Progenitor cell of endocrine pancreas (in vitro differentiated cells): ENCODE measurements around the gene KIR2DL1. TPM values are rescaled to one million over a fixed set of nuclear protein-coding genes. Genes with fewer than 3 reads are reported as not detected.
"Not testable (repeated sequence)": the region's sequence is repeated elsewhere in the genome, so short reads cannot be mapped to it uniquely, and the experiment has no call there.

Experiments
- DNase-seq: peaks from one replicate; pipeline ENCODE4 v3.0.0; 2021; ENCODE audit warnings: low spot score; ENCODE audit not compliant: unreplicated experiment
- H3K27ac Mint-ChIP-seq: 2 replicates; pipeline ENCODE4 v1.8.0; 2021; ENCODE audit warnings: mild to moderate bottlenecking, moderate library complexity, mixed read lengths
- H3K27me3 Mint-ChIP-seq: 2 replicates; pipeline ENCODE4 v1.8.0; 2021; ENCODE audit warnings: mixed read lengths
- H3K36me3 Mint-ChIP-seq: 2 replicates; pipeline ENCODE4 v1.8.0; 2022; ENCODE audit warnings: mixed read lengths; ENCODE audit not compliant: insufficient read depth
- H3K4me1 Mint-ChIP-seq: 2 replicates; pipeline ENCODE4 v1.8.0; 2021; ENCODE audit warnings: low read depth, mixed read lengths
- H3K4me3 Mint-ChIP-seq: 2 replicates; pipeline ENCODE4 v1.8.0; 2021; ENCODE audit warnings: low read depth, mild to moderate bottlenecking, moderate library complexity, mixed read lengths
- H3K9me3 Mint-ChIP-seq: 2 replicates; pipeline ENCODE4 v1.8.0; 2021; ENCODE audit warnings: low read depth, mixed read lengths
- total RNA-seq: library from RNA; stranded (reverse); gene quantifications from 2 replicates; pipeline ENCODE4 v1.2.1, GENCODE V29; 2021

The KIR2DL1 gene
- total RNA-seq, 1 donor from 2014 or later = not detected

- H3K4me1 Mint-ChIP-seq, H3K27me3 Mint-ChIP-seq, H3K36me3 Mint-ChIP-seq, H3K4me3 Mint-ChIP-seq, DNase-seq, H3K27ac Mint-ChIP-seq: not testable (repeated sequence)
- H3K9me3 Mint-ChIP-seq = peaks cover 58% of the 10 kb centered on the region
Measured at GRCh38 chr19:54750276-54750675, 19.3 kb upstream of the KIR2DL1 start.

GRCh38 chr19:54756204-54757110 lies 13.1 kb upstream of the KIR2DL1 start:
- H3K4me1 Mint-ChIP-seq, DNase-seq, H3K27me3 Mint-ChIP-seq, H3K27ac Mint-ChIP-seq, H3K36me3 Mint-ChIP-seq, H3K4me3 Mint-ChIP-seq: not testable (repeated sequence)
- peaks cover 58% of the 10 kb centered on the region for H3K9me3 Mint-ChIP-seq

GRCh38 chr19:54758577-54758976 lies 11.0 kb upstream of the KIR2DL1 start:
- H3K36me3 Mint-ChIP-seq, H3K27ac Mint-ChIP-seq, DNase-seq, H3K4me3 Mint-ChIP-seq, H3K4me1 Mint-ChIP-seq, H3K27me3 Mint-ChIP-seq: not testable (repeated sequence)
- peaks cover 45% of the 10 kb centered on the region for H3K9me3 Mint-ChIP-seq

- not testable (repeated sequence) for H3K4me1 Mint-ChIP-seq, H3K4me3 Mint-ChIP-seq, DNase-seq, H3K27ac Mint-ChIP-seq, H3K27me3 Mint-ChIP-seq, H3K36me3 Mint-ChIP-seq
- H3K9me3 Mint-ChIP-seq = peaks cover 54% of the 10 kb centered on the region
Measured at GRCh38 chr19:54764219-54764618, 5.4 kb upstream of the KIR2DL1 start.

- Mint-ChIP-seq H3K9me3 (peaks cover 55% of the 10 kb centered on the region), H3K36me3 (peaks cover 12% of the 10 kb centered on the region)
- not testable (repeated sequence) for DNase-seq, H3K4me3 Mint-ChIP-seq, H3K27ac Mint-ChIP-seq, H3K27me3 Mint-ChIP-seq, H3K4me1 Mint-ChIP-seq
Measured at GRCh38 chr19:54766464-54766863, 3.1 kb upstream of the KIR2DL1 start.

- not testable (repeated sequence) for H3K27ac Mint-ChIP-seq, H3K4me3 Mint-ChIP-seq, DNase-seq, H3K27me3 Mint-ChIP-seq, H3K4me1 Mint-ChIP-seq
- peaks cover 73% of the 10 kb centered on the region for H3K9me3 Mint-ChIP-seq
- H3K36me3 Mint-ChIP-seq = peaks cover 15% of the 10 kb centered on the region
Measured at GRCh38 chr19:54770511-54770910, 918 bp downstream of the KIR2DL1 start.

- H3K4me1 Mint-ChIP-seq, DNase-seq, H3K27me3 Mint-ChIP-seq, H3K27ac Mint-ChIP-seq, H3K4me3 Mint-ChIP-seq: not testable (repeated sequence)
- peaks cover 15% of the 10 kb centered on the region for H3K36me3 Mint-ChIP-seq
- H3K9me3 Mint-ChIP-seq = peaks cover 73% of the 10 kb centered on the region
Measured at GRCh38 chr19:54771018-54771960, 1.7 kb downstream of the KIR2DL1 start.

GRCh38 chr19:54772666-54773065 lies 3.1 kb downstream of the KIR2DL1 start:
- Mint-ChIP-seq H3K9me3 (peaks cover 72% of the 10 kb centered on the region), H3K36me3 (peaks cover 10% of the 10 kb centered on the region)
- not testable (repeated sequence) for H3K4me3 Mint-ChIP-seq

GRCh38 chr19:54775095-54775815 lies 5.7 kb downstream of the KIR2DL1 start:
- not testable (repeated sequence) for H3K4me3 Mint-ChIP-seq, DNase-seq, H3K36me3 Mint-ChIP-seq, H3K27ac Mint-ChIP-seq, H3K27me3 Mint-ChIP-seq, H3K4me1 Mint-ChIP-seq
- peaks cover 68% of the 10 kb centered on the region for H3K9me3 Mint-ChIP-seq

More at GRCh38 chr19:54772666-54773065, 3.1 kb downstream of the KIR2DL1 start:
- not testable (repeated sequence) for H3K27ac Mint-ChIP-seq, DNase-seq, H3K4me1 Mint-ChIP-seq, H3K27me3 Mint-ChIP-seq

- not testable (repeated sequence) for DNase-seq, H3K27ac Mint-ChIP-seq, H3K27me3 Mint-ChIP-seq, H3K4me3 Mint-ChIP-seq, H3K36me3 Mint-ChIP-seq, H3K4me1 Mint-ChIP-seq
- H3K9me3 Mint-ChIP-seq = peaks cover 66% of the 10 kb centered on the region
Measured at GRCh38 chr19:54775830-54776229, 6.2 kb downstream of the KIR2DL1 start.

- not testable (repeated sequence) for DNase-seq, H3K36me3 Mint-ChIP-seq, H3K4me1 Mint-ChIP-seq, H3K27ac Mint-ChIP-seq, H3K4me3 Mint-ChIP-seq, H3K27me3 Mint-ChIP-seq
- H3K9me3 Mint-ChIP-seq = peaks cover 61% of the 10 kb centered on the region
Measured at GRCh38 chr19:54777851-54778250, 8.3 kb downstream of the KIR2DL1 start.

GRCh38 chr19:54778896-54779295 lies 9.3 kb downstream of the KIR2DL1 start:
- H3K4me3 Mint-ChIP-seq, H3K27me3 Mint-ChIP-seq, H3K27ac Mint-ChIP-seq, H3K4me1 Mint-ChIP-seq, DNase-seq, H3K36me3 Mint-ChIP-seq: not testable (repeated sequence)
- peaks cover 60% of the 10 kb centered on the region for H3K9me3 Mint-ChIP-seq
